DMS114 treated with DMSO at 0.1 percent for 48 hours (cell line): Measurements from ENCODE around the gene PRR36.

ENCODE experiments used
- DNase-seq: peaks from one replicate; lab custom pipeline; 2025; ENCODE audit not compliant: unreplicated experiment; lab: John Stamatoyannopoulos, UW

The PRR36 gene

GRCh38 chr19:7823686-7824301, 50.4 kb downstream of the PRR36 start:
- DNase-seq, result no peak

- DNase-seq, result no peak
Measured at GRCh38 chr19:7822910-7823515, 51.2 kb downstream of the PRR36 start.

DNA sequence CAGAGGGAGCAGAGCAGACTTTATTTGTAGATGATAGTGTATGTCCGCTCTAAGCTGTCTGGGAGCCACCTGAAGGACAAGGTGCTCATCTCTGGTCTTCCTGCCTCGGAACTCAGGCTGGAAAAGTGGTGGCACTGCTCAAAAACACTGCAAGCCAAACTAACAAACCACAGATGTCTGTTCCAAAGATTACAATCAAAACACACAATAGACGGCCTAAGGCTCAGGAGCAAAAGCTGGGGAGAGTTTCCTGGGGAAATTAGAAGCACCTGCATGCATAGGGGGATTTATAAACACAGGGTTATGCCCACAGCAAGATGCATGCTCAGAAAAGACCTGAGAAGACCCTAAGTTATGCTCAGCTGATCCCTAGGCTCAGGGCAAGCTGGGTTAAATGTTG, 53.6 kb downstream of the PRR36 start:
- no peak for DNase-seq

DNA sequence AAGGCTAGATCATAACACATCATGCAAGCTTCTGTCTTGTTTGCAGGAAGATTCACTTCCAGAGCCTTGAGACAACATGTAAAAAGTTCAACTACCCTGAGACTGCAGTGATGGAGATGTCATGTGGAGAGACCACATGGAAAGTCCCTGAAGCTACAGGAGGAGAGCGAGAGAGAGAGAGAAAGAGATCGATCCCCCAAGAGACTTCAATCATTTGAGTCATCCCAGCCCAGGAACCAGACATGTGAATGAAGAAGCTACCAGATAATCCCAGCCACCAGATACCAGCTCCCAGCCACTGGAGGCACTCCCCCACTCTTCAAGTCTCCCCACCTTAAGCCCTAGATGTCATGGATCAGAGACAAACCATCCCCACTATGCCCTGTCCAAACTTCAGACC, 54.9 kb downstream of the PRR36 start:
- DNase-seq, result no peak

GRCh38 chr19:7818806-7819205, 55.4 kb downstream of the PRR36 start:
- DNase-seq, result no peak
